ENCODE results near the gene MFF. TPM values are rescaled to one million over a fixed set of nuclear protein-coding genes. Genes with fewer than 3 reads are reported as not detected.

MFF gene
- total RNA-seq, 1 experiment from 2014 or later = 83.3 TPM

DNA sequence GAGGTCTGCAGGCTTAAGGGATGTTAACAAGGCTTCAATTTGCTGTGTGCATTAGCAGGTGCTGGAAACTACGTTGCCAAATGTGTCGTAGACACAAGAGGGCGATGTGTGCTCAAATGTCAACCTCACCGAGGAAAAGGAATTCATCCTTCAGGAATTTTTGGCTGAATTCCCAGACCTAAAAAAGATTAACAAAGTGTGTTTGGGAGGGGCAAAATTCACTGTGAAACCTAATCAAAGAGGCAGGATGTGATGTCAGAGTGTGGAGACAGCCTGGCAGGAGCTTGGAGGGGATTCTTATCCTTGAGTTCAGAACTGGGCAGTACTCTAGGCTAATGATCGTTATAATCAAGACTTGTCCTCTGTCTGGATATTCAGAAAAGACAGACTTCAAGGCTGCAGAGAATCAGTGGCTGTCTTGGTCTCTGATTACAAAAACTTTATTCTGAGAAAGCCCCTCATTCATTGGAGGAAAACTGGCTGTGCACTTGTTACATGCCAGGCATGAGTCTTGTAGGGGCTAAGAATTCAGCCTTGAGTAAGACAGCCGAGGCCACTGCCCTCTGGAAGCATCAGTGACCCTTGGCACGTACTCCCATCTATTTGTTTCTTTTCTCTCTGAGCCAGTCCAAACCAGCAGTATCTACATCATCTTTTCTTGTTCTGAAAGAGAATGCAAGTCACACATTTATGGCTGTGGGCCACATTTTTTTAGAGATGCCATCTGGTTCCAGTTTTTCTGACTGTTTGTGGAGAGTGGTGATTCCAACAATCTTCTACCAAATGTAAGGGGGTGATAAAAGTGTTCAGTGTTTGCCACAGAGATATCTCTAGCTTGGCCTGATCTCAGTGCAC is 81.4 kb downstream of the MFF start:
- H2BK12ac ChIP-seq (ENCODE audit: insufficient read length, low read depth, low read length) = no peak overlapping the region
- H3K36me3 Mint-ChIP-seq (ENCODE audit: insufficient read depth in 1 of 3, low read depth in 3 of 3) = peaks cover 0 to 3% (median 0%) of the 10 kb centered on the region in 3 experiments; a peak in 1 of 7 replicates
- H3K23ac ChIP-seq (ENCODE audit: insufficient read length, low read depth, low read length) = no peak overlapping the region
- H4K91ac ChIP-seq (ENCODE audit: insufficient read length, low read depth, low read length) = no peak overlapping the region
- no peak overlapping the region for H2BK15ac ChIP-seq (ENCODE audit: low read depth, low read length)
- H2BK20ac ChIP-seq (ENCODE audit: low read depth, low read length, poor library complexity, severe bottlenecking) = no peak overlapping the region
- H4K8ac ChIP-seq (replicated peaks; ENCODE audit: insufficient read length, low read depth, low read length) = no peak overlapping the region
- H3K4ac ChIP-seq (ENCODE audit: low read depth, low read length) = no peak overlapping the region
- no peaks in the 10 kb centered on the region for H3K27me3 Mint-ChIP-seq (ENCODE audit: low read depth)
- no peak overlapping the region for H3K27ac ChIP-seq (ENCODE audit: insufficient read length, low read depth, low read length)
- H3K27ac Mint-ChIP-seq = no peak overlapping the region
- no peak overlapping the region for H3K14ac ChIP-seq (ENCODE audit: insufficient read depth, low read length)
- no peak overlapping the region for H2AFZ ChIP-seq (ENCODE audit: low read length)
- TF ChIP-seq, protein P1, sequence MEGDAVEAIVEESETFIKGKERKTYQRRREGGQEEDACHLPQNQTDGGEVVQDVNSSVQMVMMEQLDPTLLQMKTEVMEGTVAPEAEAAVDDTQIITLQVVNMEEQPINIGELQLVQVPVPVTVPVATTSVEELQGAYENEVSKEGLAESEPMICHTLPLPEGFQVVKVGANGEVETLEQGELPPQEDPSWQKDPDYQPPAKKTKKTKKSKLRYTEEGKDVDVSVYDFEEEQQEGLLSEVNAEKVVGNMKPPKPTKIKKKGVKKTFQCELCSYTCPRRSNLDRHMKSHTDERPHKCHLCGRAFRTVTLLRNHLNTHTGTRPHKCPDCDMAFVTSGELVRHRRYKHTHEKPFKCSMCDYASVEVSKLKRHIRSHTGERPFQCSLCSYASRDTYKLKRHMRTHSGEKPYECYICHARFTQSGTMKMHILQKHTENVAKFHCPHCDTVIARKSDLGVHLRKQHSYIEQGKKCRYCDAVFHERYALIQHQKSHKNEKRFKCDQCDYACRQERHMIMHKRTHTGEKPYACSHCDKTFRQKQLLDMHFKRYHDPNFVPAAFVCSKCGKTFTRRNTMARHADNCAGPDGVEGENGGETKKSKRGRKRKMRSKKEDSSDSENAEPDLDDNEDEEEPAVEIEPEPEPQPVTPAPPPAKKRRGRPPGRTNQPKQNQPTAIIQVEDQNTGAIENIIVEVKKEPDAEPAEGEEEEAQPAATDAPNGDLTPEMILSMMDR (conservative IDR thresholded peaks at IDR 0.05) = peak; percentile 79
- H2BK120ac ChIP-seq (ENCODE audit: low read depth, low read length, poor library complexity, severe bottlenecking) = no peak overlapping the region
- no peaks in the 10 kb centered on the region for H3K27me3 ChIP-seq (ENCODE audit: insufficient read depth, low read length)
- no peaks in the 10 kb centered on the region for H3K4me1 ChIP-seq (ENCODE audit: insufficient read depth, low read length)
- no peaks in the 10 kb centered on the region for H3K23me2 ChIP-seq (ENCODE audit: insufficient read length, low read depth, low read length, poor library complexity, severe bottlenecking)
- WGBS (ENCODE audit: extremely low coverage, insufficient read length, low lambda C conversion rate) = no CpG with 5 or more reads among the region's 7 CpGs
- H2BK5ac ChIP-seq (ENCODE audit: insufficient read length, low read length) = no peak overlapping the region
- peaks cover 4 to 5% of the 10 kb centered on the region in 2 experiments; a peak in 3 of 4 replicates for H3K4me1 Mint-ChIP-seq
- H3T11ph ChIP-seq (ENCODE audit: low read length) = no peak overlapping the region
- H4K5ac ChIP-seq (ENCODE audit: insufficient read length, low read depth, low read length) = no peak overlapping the region
- H3K4me3 Mint-ChIP-seq = no peak overlapping the region
- H3K9me3 Mint-ChIP-seq = peaks cover 0 to 5% of the 10 kb centered on the region in 2 experiments; a peak in 1 of 5 replicates
- no peak overlapping the region for H3K56ac ChIP-seq (ENCODE audit: insufficient read length, low read depth, low read length)
- no peaks in the 10 kb centered on the region for H3K79me2 ChIP-seq (ENCODE audit: insufficient read depth, low read length)
- no peak overlapping the region for H3K9ac ChIP-seq (ENCODE audit: extremely low read depth, insufficient read length, low read length)
- no peak overlapping the region for H2AK5ac ChIP-seq (ENCODE audit: insufficient read length, low read length)
- H3K9me3 ChIP-seq (ENCODE audit: control insufficient read depth, low read depth, low read length) = no peaks in the 10 kb centered on the region
- H3K4me2 ChIP-seq (ENCODE audit: insufficient read depth, insufficient read length, low read length) = no peak overlapping the region
- peak; percentile 72 for DNase-seq
- H4K20me1 ChIP-seq (ENCODE audit: control insufficient read depth, insufficient read depth, insufficient read length) = no peaks in the 10 kb centered on the region
- no peaks in the 10 kb centered on the region for H3K79me1 ChIP-seq (ENCODE audit: insufficient read depth, low read depth, low read length, poor library complexity, severe bottlenecking)
- no peak overlapping the region for H3K18ac ChIP-seq (ENCODE audit: insufficient read length, low read depth, low read length)

Other genes starting within 250 kb of the MFF start
- 0.92 and 1.2 TPM in 2 replicates for gene COL4A4, start 161.0 kb upstream of the MFF start, total RNA-seq (2021)
- 0.15 and 0.64 TPM in 2 replicates for gene COL4A3, start 160.6 kb upstream of the MFF start, total RNA-seq (2021)
- gene TM4SF20, start 54.1 kb downstream of the MFF start, total RNA-seq (2021) = not detected in 2 replicates
- not detected in 2 replicates for gene SCYGR1, start 62.7 kb downstream of the MFF start, total RNA-seq (2021)
- gene AGFG1, start 146.9 kb downstream of the MFF start, total RNA-seq (2021) = 106 and 109 TPM in 2 replicates